Mesodermal cell (in vitro differentiated cells): ENCODE results near the gene GPX3. TPM values are rescaled to one million over a fixed set of nuclear protein-coding genes. Genes with fewer than 3 reads are reported as not detected.

ENCODE experiments used
- H3K27ac ChIP-seq: 2 replicates; pipeline ENCODE4 v1.7.0; 2013; ENCODE audit warnings: mild to moderate bottlenecking, low read depth, low read length, moderate library complexity; ENCODE audit not compliant: severe bottlenecking
- H3K36me3 ChIP-seq: 2 replicates; pipeline ENCODE4 v1.7.1; 2013; ENCODE audit warnings: mild to moderate bottlenecking, low read length, moderate library complexity; ENCODE audit not compliant: control insufficient read depth, insufficient read depth
- H3K4me1 ChIP-seq: one replicate; pipeline ENCODE4 v1.7.1; 2013; ENCODE audit warnings: mild to moderate bottlenecking, low read length; ENCODE audit not compliant: insufficient read depth, control insufficient read depth, poor library complexity, severe bottlenecking
- H3K4me3 ChIP-seq: 2 replicates; pipeline ENCODE4 v1.7.0; 2013; ENCODE audit warnings: low read length, control low read depth, mild to moderate bottlenecking; ENCODE audit not compliant: insufficient read depth, poor library complexity, severe bottlenecking; ENCODE audit errors: extremely low read depth
- H3K9me3 ChIP-seq: 2 replicates; pipeline ENCODE4 v1.7.1; 2013; ENCODE audit warnings: mild to moderate bottlenecking, low read length, moderate library complexity; ENCODE audit not compliant: control insufficient read depth
- WGBS, 2 experiments: methylation state at CpG; one replicate each; pipeline ENCODE4 v1.1.5; 2013; ENCODE audit warnings: missing lambda C conversion rate in 2 of 2; ENCODE audit not compliant: insufficient coverage in 2 of 2; 5-methylcytosine and 5-hydroxymethylcytosine counted together
- polyA plus RNA-seq, 2 experiments: library from polyadenylated mRNA; stranded (reverse); fragments of 50-300 nt; gene quantifications; one replicate each; pipeline ENCODE4 v1.2.3, GENCODE V29; 2013

Gene GPX3, protein sequence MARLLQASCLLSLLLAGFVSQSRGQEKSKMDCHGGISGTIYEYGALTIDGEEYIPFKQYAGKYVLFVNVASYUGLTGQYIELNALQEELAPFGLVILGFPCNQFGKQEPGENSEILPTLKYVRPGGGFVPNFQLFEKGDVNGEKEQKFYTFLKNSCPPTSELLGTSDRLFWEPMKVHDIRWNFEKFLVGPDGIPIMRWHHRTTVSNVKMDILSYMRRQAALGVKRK
- polyA plus RNA-seq (2013, experiment 1 of 2): 19.9 TPM
- polyA plus RNA-seq (2013, experiment 2 of 2): 14.3 TPM

DNA sequence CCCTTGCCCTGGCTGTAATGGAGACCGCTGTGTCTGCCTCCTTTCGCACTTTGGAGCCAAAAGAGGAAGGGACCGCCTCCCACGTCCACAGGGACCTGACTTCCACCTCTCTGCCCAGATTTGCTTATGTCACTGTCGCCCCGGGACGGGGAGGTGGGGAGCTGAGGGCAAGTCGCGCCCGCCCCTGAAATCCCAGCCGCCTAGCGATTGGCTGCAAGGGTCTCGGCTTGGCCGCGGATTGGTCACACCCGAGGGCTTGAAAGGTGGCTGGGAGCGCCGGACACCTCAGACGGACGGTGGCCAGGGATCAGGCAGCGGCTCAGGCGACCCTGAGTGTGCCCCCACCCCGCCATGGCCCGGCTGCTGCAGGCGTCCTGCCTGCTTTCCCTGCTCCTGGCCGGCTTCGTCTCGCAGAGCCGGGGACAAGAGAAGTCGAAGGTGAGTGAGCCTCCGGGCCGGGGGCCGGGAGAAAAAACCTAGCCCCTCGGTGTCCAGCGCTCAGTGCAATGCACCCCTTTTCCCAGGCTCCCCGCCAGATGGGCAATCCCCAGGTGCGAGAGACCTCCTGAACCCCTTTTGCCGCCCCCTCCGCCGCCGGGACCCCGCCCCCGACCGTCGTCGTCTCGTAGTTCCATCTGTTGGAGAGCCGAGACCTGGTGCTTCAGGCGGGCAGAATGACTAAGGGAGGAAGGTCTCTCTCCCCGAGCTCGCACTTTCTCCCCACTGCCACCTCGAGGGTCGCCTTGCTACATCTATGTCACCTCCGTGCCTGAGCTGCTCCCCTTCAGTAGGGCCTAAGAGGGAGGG, at the start of gene GPX3:
Gene GPX3 (plus strand): TSS at position 288 of the 807 bp plus-strand sequence. CDS start 64 bp downstream, at position 352.
- no peaks in the 10 kb centered on the region for H3K4me1 ChIP-seq
- H3K4me3 ChIP-seq: peak within 1 kb of the TSS; percentile 55
- 1 to 2% methylated on average over 40 to 44 of the region's 54 CpGs for WGBS, 2 experiments
- H3K36me3 ChIP-seq: no peaks in the 10 kb centered on the region
- no peaks in the 10 kb centered on the region for H3K9me3 ChIP-seq
- H3K27ac ChIP-seq: no peak within 1 kb of the TSS

- no CpG with 5 or more reads among the region's 3 CpGs for WGBS, 2 experiments
- no peak overlapping the region for H3K4me3 ChIP-seq
- no peaks in the 10 kb centered on the region for H3K4me1 ChIP-seq
- H3K9me3 ChIP-seq: peaks cover 21% of the 10 kb centered on the region
- no peak overlapping the region for H3K27ac ChIP-seq
- no peaks in the 10 kb centered on the region for H3K36me3 ChIP-seq
These were observed 41.8 kb upstream of the GPX3 start for GRCh38 chr5:150978590-150978989.

GRCh38 chr5:150987746-150988145, 32.6 kb upstream of the GPX3 start:
- Histone ChIP-seq H3K4me1 (no peaks in the 10 kb centered on the region), H3K27ac (no peak overlapping the region), H3K4me3 (no peak overlapping the region), H3K9me3 (peaks cover 4% of the 10 kb centered on the region), H3K36me3 (no peaks in the 10 kb centered on the region)
- 90 to 94% methylated on average over 3 of the region's 3 CpGs for WGBS, 2 experiments

DNA sequence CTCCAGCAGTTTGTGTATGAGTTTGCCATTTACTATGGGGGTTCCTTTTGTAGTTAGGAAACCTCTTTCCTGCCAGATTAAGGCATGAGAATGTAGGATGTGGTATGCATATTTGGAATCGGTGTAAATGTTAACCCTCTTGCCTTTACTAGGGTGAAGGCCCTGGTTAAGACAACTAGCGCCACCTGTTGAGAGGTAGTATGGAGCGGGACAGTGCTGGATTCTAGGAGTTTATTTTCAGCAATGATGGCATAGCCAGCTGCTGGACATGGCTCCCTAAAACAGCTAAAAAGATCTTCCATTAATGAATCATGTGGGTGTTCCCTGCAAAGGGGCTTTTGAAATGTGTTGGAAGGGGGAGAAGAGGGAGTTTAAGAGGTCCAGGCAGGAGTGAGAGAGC, 30.7 kb upstream of the GPX3 start:
- H3K9me3 ChIP-seq: peaks cover 10% of the 10 kb centered on the region
- no peaks in the 10 kb centered on the region for H3K36me3 ChIP-seq
- no peak overlapping the region for H3K27ac ChIP-seq
- 70 to 73% methylated on average over 2 to 3 of the region's 3 CpGs for WGBS, 2 experiments
- H3K4me1 ChIP-seq: no peaks in the 10 kb centered on the region
- no peak overlapping the region for H3K4me3 ChIP-seq

- Histone ChIP-seq H3K4me3 (no peak overlapping the region), H3K9me3 (peaks cover 8% of the 10 kb centered on the region), H3K4me1 (no peaks in the 10 kb centered on the region), H3K27ac (no peak overlapping the region), H3K36me3 (no peaks in the 10 kb centered on the region)
- 90 to 92% methylated on average over 5 to 6 of the region's 6 CpGs for WGBS, 2 experiments
These were observed 27.7 kb upstream of the GPX3 start for GRCh38 chr5:150992705-150993104.

GRCh38 chr5:150993422-150993821, 27.0 kb upstream of the GPX3 start:
- Histone ChIP-seq H3K27ac (no peak overlapping the region), H3K4me3 (no peak overlapping the region), H3K36me3 (no peaks in the 10 kb centered on the region), H3K9me3 (peaks cover 8% of the 10 kb centered on the region), H3K4me1 (no peaks in the 10 kb centered on the region)
- WGBS, 2 experiments: 82 to 90% methylated on average over 2 of the region's 2 CpGs

GRCh38 chr5:150993826-150994412, 26.5 kb upstream of the GPX3 start:
- 86 to 100% methylated on average over 1 of the region's 1 CpG for WGBS, 2 experiments
- H3K4me1 ChIP-seq: no peaks in the 10 kb centered on the region
- no peaks in the 10 kb centered on the region for H3K36me3 ChIP-seq
- peaks cover 8% of the 10 kb centered on the region for H3K9me3 ChIP-seq
- no peak overlapping the region for H3K27ac ChIP-seq
- H3K4me3 ChIP-seq: no peak overlapping the region

DNA sequence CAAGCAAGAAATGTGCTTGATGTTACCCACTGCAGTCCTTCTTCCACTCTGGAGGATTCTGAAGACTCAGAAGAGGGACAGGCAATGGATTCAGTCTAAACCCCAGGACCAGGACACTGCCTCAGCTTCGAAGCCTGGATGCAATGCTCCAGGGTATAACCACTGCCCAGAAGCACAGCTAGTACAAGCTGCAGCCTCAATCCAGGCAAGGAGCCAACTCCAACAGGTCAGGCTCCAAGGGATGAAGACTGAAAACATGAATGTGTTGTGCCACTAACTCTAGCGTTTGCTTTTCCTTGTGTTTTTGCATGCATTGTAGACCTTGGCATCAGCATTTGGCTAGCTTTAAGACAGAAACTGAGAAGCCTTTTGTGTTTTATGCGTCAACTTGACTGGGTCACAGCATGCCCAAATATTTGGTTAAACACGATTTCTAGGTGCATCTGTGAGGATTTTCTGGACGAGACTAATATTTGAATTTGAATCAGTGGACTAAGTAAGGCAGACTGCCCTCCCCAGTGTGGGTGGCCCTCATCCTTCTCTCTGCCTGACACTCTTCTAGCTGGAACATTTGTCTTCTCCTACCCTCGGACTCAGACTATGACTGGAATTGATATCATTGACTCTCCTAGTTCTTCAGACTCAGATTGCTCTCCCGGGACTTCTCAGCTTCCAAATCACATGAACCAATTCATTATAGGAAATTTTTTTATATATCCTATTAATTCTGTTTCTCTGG, 20.5 kb upstream of the GPX3 start:
- H3K9me3 ChIP-seq: no peaks in the 10 kb centered on the region
- no peak overlapping the region for H3K4me3 ChIP-seq
- no peak overlapping the region for H3K27ac ChIP-seq
- no peaks in the 10 kb centered on the region for H3K4me1 ChIP-seq
- WGBS, 2 experiments: 55 to 70% methylated on average over 5 to 6 of the region's 7 CpGs
- H3K36me3 ChIP-seq: no peaks in the 10 kb centered on the region

DNA sequence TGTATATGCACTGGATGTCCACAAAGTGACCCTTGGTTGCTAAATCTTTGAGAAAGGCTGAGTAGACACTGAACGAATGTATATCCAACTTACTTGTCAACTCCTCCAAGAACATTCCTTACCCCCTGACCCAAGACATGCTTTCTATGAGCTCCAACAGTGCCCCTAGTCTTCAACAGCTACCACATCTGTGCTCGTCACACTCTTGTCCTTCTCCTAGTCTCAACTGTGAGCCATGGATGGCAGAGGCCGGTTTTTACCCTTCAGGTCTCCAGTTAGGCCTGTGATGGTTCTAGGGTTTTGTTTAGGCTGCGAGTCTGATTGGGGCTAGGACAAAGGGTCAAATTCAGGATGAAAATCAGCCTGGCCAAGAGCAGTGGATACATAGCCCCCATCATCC, 19.0 kb upstream of the GPX3 start:
- 89 to 100% methylated on average over 1 of the region's 4 CpGs for WGBS, 2 experiments
- no peaks in the 10 kb centered on the region for H3K4me1 ChIP-seq
- H3K4me3 ChIP-seq: no peak overlapping the region
- no peaks in the 10 kb centered on the region for H3K9me3 ChIP-seq
- no peak overlapping the region for H3K27ac ChIP-seq
- no peaks in the 10 kb centered on the region for H3K36me3 ChIP-seq

DNA sequence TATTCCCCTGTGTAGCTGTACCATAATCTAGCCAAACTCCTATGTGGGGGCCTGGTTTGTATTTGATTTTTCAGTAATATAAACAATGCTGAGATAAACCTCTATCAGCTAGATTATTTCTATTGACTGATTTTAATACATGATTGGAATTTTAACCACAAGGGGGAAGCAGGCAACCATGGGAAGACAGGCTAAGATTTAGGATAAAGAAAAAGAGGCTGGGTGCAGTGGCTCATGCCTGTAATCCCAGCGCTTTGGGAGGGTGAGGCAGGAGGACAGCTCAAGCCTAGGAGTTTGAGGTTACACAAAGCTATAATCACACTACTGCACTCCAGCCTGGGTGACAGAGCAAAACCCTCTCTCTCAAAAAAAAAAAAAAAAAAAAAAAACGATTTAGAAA, 18.1 kb upstream of the GPX3 start:
- Histone ChIP-seq H3K4me1 (no peaks in the 10 kb centered on the region), H3K27ac (no peak overlapping the region), H3K9me3 (no peaks in the 10 kb centered on the region), H3K4me3 (no peak overlapping the region), H3K36me3 (no peaks in the 10 kb centered on the region)
- no CpG with 5 or more reads among the region's 2 CpGs for WGBS, 2 experiments
